Panc1 (cell line): Measurements from ENCODE around the gene MADD. TPM values are rescaled to one million over a fixed set of nuclear protein-coding genes. Genes with fewer than 3 reads are reported as not detected.

ENCODE experiments used
- ATAC-seq: fragments of 200-7000 bp; cut with Tn5 transposase; 2 replicates; pipeline ENCODE4 v1.9.1; 2020; ENCODE audit warnings: mild to moderate bottlenecking, moderate library complexity
- BruUV-seq: library from RNA; stranded (reverse); fragments of 400-500 nt; replicated peaks from 2 replicates; lab custom pipeline; 2021; lab: Mats Ljungman, UMichigan
- CTCF ChIA-PET: fragments of 300-600 bp; sonication (Branson Sonifier 250); formaldehyde crosslinking; loops from one replicate; lab custom pipeline; 2022; ENCODE audit warnings: antibody characterized with exemption; lab: Charles Lee
- POLR2A ChIA-PET: fragments of 300-600 bp; sonication (Branson Sonifier 250); formaldehyde crosslinking; loops from one replicate; lab custom pipeline; 2022; ENCODE audit warnings: antibody characterized with exemption; lab: Charles Lee
- DNase-seq: peaks from one replicate; pipeline ENCODE4 v3.0.0-alpha.2; 2010; ENCODE audit warnings: low read depth, low spot score
- H3K27ac ChIP-seq: 2 replicates; pipeline ENCODE4 v1.5.1; 2011; ENCODE audit warnings: mild to moderate bottlenecking, low read length, inconsistent platforms
- H3K27me3 ChIP-seq: fragments of 200-500 bp; sonication (Bioruptor generic); 2 replicates; pipeline ENCODE4 v1.6.0; 2014; ENCODE audit warnings: low read length, inconsistent platforms; ENCODE audit not compliant: control insufficient read depth, insufficient read depth
- H3K36me3 ChIP-seq: fragments of 200-500 bp; sonication (Bioruptor generic); 2 replicates; pipeline ENCODE4 v1.5.1; 2014; ENCODE audit warnings: inconsistent platforms, mild to moderate bottlenecking, low read length, moderate library complexity; ENCODE audit not compliant: control insufficient read depth, insufficient read depth
- H3K4me1 ChIP-seq: 2 replicates; pipeline ENCODE4 v1.5.1; 2011; ENCODE audit warnings: inconsistent platforms, mild to moderate bottlenecking, low read length, moderate library complexity; ENCODE audit not compliant: control insufficient read depth, insufficient read depth
- H3K4me3 ChIP-seq, 2 experiments: 2 replicates each; pipeline ENCODE4 v1.5.1; 2011 to 2012; ENCODE audit warnings: low read depth in 2 of 2, low read length in 2 of 2, mild to moderate bottlenecking in 2 of 2, inconsistent platforms in 1 of 2, moderate library complexity in 1 of 2
- H3K9me3 ChIP-seq: fragments of 200-500 bp; sonication (Bioruptor generic); 2 replicates; pipeline ENCODE4 v1.5.1; 2014; ENCODE audit warnings: low read depth, mild to moderate bottlenecking, inconsistent platforms, low read length, moderate library complexity; ENCODE audit not compliant: control insufficient read depth, insufficient read depth
- CTCF ChIP-seq: fragments of 450-650 bp; IDR thresholded peaks from 2 replicates; pipeline ENCODE4 v1.5.1; 2017; ENCODE audit warnings: mild to moderate bottlenecking
- POLR2AphosphoS5 ChIP-seq: IDR thresholded peaks from 2 replicates; pipeline ENCODE4 v1.6.1; 2012; ENCODE audit warnings: mild to moderate bottlenecking, low read depth, low read length, moderate library complexity
- REST ChIP-seq, 2 experiments: IDR thresholded peaks; 2 replicates each; pipeline ENCODE4 v1.6.1; 2011 to 2012; ENCODE audit warnings: low read depth in 2 of 2, control low read depth in 1 of 2, low read length in 1 of 2, mild to moderate bottlenecking in 1 of 2, moderate library complexity in 1 of 2; ENCODE audit not compliant: insufficient read depth in 1 of 2
- SIN3A ChIP-seq: IDR thresholded peaks from 2 replicates; pipeline ENCODE4 v1.6.1; 2012; ENCODE audit warnings: low read depth, mild to moderate bottlenecking, low read length, moderate library complexity, borderline replicate concordance; ENCODE audit not compliant: insufficient read depth
- TCF7L2 ChIP-seq: IDR thresholded peaks from 2 replicates; pipeline ENCODE4 v1.6.1; 2011; ENCODE audit warnings: mild to moderate bottlenecking, low read depth, low read length, inconsistent platforms
- in situ Hi-C: cut with HindIII; loops from 2 replicates; pipeline ENCODE4 v1.10.0; 2016; ENCODE audit warnings: low sequenced_read_pairs, low pct_unique_long_range_greater_than_20kb
- intact Hi-C: fragments of 100-400 bp; cut with micrococcal nuclease; formaldehyde crosslinking; loops from one replicate; pipeline ENCODE4 v1.10.0; 2022; ENCODE audit not compliant: unreplicated experiment
- total RNA-seq: library from RNA; stranded (reverse); gene quantifications from one replicate; pipeline ENCODE4 v1.2.1, GENCODE V29; 2021; ENCODE audit not compliant: unreplicated experiment

Gene MADD
- total RNA-seq, 1 experiment from 2014 or later = 51.1 TPM

GRCh38 chr11:47326198-47326597, 56.3 kb downstream of the MADD start:
- no peaks in the 10 kb centered on the region for H3K4me1 ChIP-seq
- CTCF ChIA-PET = no interaction called here

GRCh38 chr11:47327025-47327424, 57.1 kb downstream of the MADD start:
- CTCF ChIA-PET = no interaction called here
- intact Hi-C loops (no loop called here), in situ Hi-C loops (no loop called here)
- no peaks in the 10 kb centered on the region for H3K9me3 ChIP-seq
- POLR2A ChIA-PET = no interaction called here
- no peaks in the 10 kb centered on the region for H3K36me3 ChIP-seq
- H3K27ac ChIP-seq = no peak overlapping the region
- DNase-seq (no peak), ATAC-seq (no peak)
- no TSS peak for BruUV-seq
- H3K4me1 ChIP-seq = no peaks in the 10 kb centered on the region
- H3K4me3 ChIP-seq = no peak overlapping the region
- TF ChIP-seq SIN3A (no peak), REST (IDR thresholded peaks at IDR 0.05; ENCODE audit: insufficient read depth in 1 of 2, low read depth in 2 of 2, low read length in 1 of 2) (no peak)
- no peaks in the 10 kb centered on the region for H3K27me3 ChIP-seq

More at GRCh38 chr11:47326198-47326597, 56.3 kb downstream of the MADD start:
- ATAC-seq (no peak), DNase-seq (no peak)
- Histone ChIP-seq H3K27me3 (no peaks in the 10 kb centered on the region), H3K27ac (no peak overlapping the region), H3K36me3 (no peaks in the 10 kb centered on the region), H3K9me3 (no peaks in the 10 kb centered on the region), H3K4me3 (no peak overlapping the region)
- no TSS peak for BruUV-seq
- intact Hi-C loops (no loop called here), in situ Hi-C loops (no loop called here)
- TF ChIP-seq CTCF (no peak), SIN3A (no peak), REST (IDR thresholded peaks at IDR 0.05; ENCODE audit: insufficient read depth in 1 of 2, low read depth in 2 of 2, low read length in 1 of 2) (no peak), POLR2AphosphoS5 (no peak), TCF7L2 (no peak)
- POLR2A ChIA-PET = no interaction called here
